Progenitor cell of endocrine pancreas (in vitro differentiated cells): Measurements from ENCODE around the gene CALR3. TPM values are rescaled to one million over a fixed set of nuclear protein-coding genes. Genes with fewer than 3 reads are reported as not detected.
A peak's percentile ranks its signal among the peaks of the same experiment; 100 is the strongest.

ENCODE experiments used
- DNase-seq: peaks from one replicate; pipeline ENCODE4 v3.0.0; 2021; ENCODE audit warnings: low spot score; ENCODE audit not compliant: unreplicated experiment
- H3K27ac Mint-ChIP-seq: 2 replicates; pipeline ENCODE4 v1.8.0; 2021; ENCODE audit warnings: mild to moderate bottlenecking, moderate library complexity, mixed read lengths
- H3K27me3 Mint-ChIP-seq: 2 replicates; pipeline ENCODE4 v1.8.0; 2021; ENCODE audit warnings: mixed read lengths
- H3K36me3 Mint-ChIP-seq: 2 replicates; pipeline ENCODE4 v1.8.0; 2022; ENCODE audit warnings: mixed read lengths; ENCODE audit not compliant: insufficient read depth
- H3K4me1 Mint-ChIP-seq: 2 replicates; pipeline ENCODE4 v1.8.0; 2021; ENCODE audit warnings: low read depth, mixed read lengths
- H3K4me3 Mint-ChIP-seq: 2 replicates; pipeline ENCODE4 v1.8.0; 2021; ENCODE audit warnings: low read depth, mild to moderate bottlenecking, moderate library complexity, mixed read lengths
- H3K9me3 Mint-ChIP-seq: 2 replicates; pipeline ENCODE4 v1.8.0; 2021; ENCODE audit warnings: low read depth, mixed read lengths
- CTCF ChIP-seq: fragments of 200-600 bp; sonication (generic); IDR thresholded peaks from one replicate; pipeline ENCODE4 v1.5.0; 2021; ENCODE audit warnings: antibody characterized with exemption, mild to moderate bottlenecking; ENCODE audit not compliant: unreplicated experiment
- total RNA-seq: library from RNA; stranded (reverse); gene quantifications from 2 replicates; pipeline ENCODE4 v1.2.1, GENCODE V29; 2021

CALR3 gene
- total RNA-seq, 1 donor from 2014 or later = not detected

GRCh38 chr19:16446724-16447368, 49.1 kb downstream of the CALR3 start:
- peaks cover 27% of the 10 kb centered on the region for H3K4me1 Mint-ChIP-seq
- no peaks in the 10 kb centered on the region for H3K9me3 Mint-ChIP-seq
- no peak for TF ChIP-seq CTCF
- peaks cover 6% of the 10 kb centered on the region for H3K36me3 Mint-ChIP-seq
- no peaks in the 10 kb centered on the region for H3K27me3 Mint-ChIP-seq
- H3K4me3 Mint-ChIP-seq = no peak overlapping the region
- H3K27ac Mint-ChIP-seq = peak overlapping the region; percentile 82
- no peak for DNase-seq

- Mint-ChIP-seq H3K4me1 (peaks cover 29% of the 10 kb centered on the region), H3K27me3 (no peaks in the 10 kb centered on the region), H3K9me3 (no peaks in the 10 kb centered on the region), H3K36me3 (peaks cover 6% of the 10 kb centered on the region), H3K27ac (peak overlapping the region; percentile 71), H3K4me3 (no peak overlapping the region)
- no peak for TF ChIP-seq CTCF
- no peak for DNase-seq
These were observed 49.8 kb downstream of the CALR3 start for GRCh38 chr19:16446108-16446723.

GRCh38 chr19:16445238-16446107, 50.5 kb downstream of the CALR3 start:
- Mint-ChIP-seq H3K27ac (no peak overlapping the region), H3K4me3 (no peak overlapping the region), H3K4me1 (peaks cover 29% of the 10 kb centered on the region), H3K36me3 (peaks cover 7% of the 10 kb centered on the region), H3K9me3 (no peaks in the 10 kb centered on the region), H3K27me3 (no peaks in the 10 kb centered on the region)
- TF ChIP-seq CTCF = no peak
- no peak for DNase-seq

- TF ChIP-seq CTCF = no peak
- peaks cover 29% of the 10 kb centered on the region for H3K4me1 Mint-ChIP-seq
- DNase-seq = no peak
- no peak overlapping the region for H3K4me3 Mint-ChIP-seq
- H3K27me3 Mint-ChIP-seq = no peaks in the 10 kb centered on the region
- peak overlapping the region; percentile 39 for H3K27ac Mint-ChIP-seq
- no peaks in the 10 kb centered on the region for H3K9me3 Mint-ChIP-seq
- H3K36me3 Mint-ChIP-seq = peaks cover 5% of the 10 kb centered on the region
These were observed 51.7 kb downstream of the CALR3 start for GRCh38 chr19:16444269-16444600.

GRCh38 chr19:16442386-16443276, 53.3 kb downstream of the CALR3 start:
- Mint-ChIP-seq H3K4me1 (peaks cover 26% of the 10 kb centered on the region), H3K36me3 (peaks cover 4% of the 10 kb centered on the region), H3K4me3 (no peak overlapping the region), H3K27ac (peak overlapping the region; percentile 91), H3K9me3 (no peaks in the 10 kb centered on the region), H3K27me3 (no peaks in the 10 kb centered on the region)
- DNase-seq = no peak
- TF ChIP-seq CTCF = no peak
